GM10847 (cell line): Measurements from ENCODE around the gene ZFYVE19.

Experiments
- POLR2A ChIP-seq: IDR thresholded peaks from 2 replicates; pipeline ENCODE4 v1.6.1; 2011; ENCODE audit not compliant: insufficient read length; ENCODE audit errors: extremely low read depth

Gene ZFYVE19

DNA sequence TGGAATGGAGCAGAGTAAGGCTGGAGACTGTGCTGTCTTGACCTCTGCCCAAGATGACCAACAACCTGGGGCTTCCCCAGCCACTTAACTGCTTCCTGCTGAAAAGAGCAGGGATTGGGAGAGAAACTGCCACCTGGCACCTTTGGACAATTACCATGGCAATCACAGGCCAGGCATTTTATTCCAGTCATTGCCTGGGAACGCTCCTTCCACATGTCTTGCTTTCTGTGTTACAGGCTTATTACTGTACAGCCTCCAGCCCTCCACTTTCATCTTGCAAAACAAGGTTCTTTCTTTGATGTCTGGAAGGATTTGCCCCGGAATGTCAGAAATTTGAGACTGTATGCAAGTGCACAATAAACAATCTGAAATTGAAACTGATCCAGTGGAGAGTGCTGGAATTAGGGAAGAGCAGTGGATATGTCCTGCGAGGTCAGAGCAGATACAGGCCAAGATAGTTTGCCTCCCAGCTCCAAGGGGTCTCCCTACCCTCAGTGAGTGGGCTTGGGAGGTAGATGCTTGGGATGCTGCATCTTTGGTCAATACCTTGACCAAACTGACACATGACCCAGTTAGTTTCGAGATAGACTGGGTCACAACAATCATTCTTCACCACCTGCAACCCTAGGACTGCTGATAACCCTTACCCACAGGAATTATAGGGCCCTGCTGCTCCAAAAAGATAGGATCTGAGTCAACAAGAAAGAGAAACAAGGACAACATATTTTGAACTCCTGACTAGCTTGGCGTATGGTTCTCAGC, 19.0 kb downstream of the ZFYVE19 start:
- no peak for TF ChIP-seq POLR2A

DNA sequence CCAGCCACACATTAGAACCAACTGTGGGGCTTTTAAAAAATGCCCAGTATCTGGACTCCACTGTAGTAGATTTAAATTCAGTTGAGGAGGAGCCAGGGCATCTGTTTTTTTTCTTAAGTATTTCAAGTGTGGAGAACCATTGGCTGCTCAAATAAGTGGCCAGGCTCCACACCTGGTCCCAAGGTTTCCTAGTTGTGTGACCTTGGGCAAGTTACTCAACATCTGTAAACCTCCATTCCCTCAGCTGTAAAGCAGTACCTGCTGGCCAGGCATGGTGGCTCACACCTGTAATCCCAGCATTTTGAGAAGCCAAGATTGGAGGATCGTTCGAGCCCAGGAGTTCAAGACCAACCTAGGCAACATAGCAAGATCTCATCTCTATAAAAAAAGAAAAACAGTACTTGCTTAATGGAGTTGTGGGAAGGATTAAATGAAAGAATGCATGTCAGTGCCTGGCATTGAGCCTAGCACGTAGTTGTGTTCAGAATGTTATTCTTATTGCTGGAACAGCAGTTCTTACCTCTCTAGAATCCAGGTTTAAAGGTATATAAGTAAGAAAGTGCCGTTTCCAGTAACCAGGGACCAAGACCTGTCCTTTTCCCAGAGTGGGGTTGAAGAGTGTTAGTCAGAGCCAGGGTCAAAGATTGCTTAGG, 19.7 kb downstream of the ZFYVE19 start:
- no peak for TF ChIP-seq POLR2A

DNA sequence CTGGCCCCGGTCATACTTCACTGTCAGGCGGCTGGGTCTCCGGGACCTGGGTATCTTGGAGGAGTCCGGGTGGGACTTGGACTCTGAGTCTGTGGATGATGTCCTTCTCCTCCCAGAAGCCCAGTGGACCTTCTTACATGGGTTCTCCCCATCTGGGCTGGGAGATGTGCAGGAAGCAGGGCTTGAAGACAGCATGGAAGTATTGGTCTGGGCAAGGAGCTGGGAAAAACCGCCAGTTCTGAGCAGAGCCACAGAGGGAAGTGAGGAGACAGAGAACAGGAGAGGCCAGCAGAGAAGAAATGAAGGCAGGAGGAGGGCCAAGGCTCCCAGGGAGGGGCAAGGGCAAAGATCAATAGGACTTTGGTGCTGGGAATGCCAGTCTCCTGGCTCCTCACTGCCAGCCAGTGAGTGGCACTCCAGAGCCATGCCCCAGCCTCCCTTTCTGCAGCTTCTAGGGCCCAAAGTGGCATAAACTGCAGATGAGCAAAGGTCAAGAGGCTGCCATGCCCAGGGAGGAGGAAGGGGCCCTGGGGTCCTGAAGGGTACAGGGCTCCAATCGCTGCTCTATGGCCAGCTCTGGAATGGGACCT, 21.7 kb downstream of the ZFYVE19 start, which contains the start of gene PPP1R14D:
PPP1R14D (minus strand) TSS at position 262 of the 590 bp plus-strand sequence; CDS start at position 195, 67 bp downstream.
- TF ChIP-seq POLR2A = no peak

DNA sequence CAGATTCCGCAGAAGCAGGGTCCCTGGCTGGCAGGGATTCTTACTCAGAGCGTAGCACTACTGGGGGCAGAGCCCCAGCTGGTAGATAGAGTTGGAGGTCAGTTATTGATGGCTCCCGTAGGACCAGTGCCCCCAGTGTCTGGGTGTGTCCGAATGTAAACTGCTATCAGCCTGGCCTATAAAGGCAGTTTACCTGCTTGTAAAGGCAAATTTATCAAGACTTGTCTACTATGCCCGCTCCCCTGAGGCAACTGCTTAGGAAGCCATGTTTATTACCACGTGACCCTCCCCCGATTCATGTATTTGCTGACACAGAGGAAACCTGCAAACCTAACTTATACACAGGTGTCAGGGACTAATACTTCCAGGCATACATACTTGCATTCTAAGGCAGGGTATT, 22.2 kb downstream of the ZFYVE19 start:
- TF ChIP-seq POLR2A = no peak

DNA sequence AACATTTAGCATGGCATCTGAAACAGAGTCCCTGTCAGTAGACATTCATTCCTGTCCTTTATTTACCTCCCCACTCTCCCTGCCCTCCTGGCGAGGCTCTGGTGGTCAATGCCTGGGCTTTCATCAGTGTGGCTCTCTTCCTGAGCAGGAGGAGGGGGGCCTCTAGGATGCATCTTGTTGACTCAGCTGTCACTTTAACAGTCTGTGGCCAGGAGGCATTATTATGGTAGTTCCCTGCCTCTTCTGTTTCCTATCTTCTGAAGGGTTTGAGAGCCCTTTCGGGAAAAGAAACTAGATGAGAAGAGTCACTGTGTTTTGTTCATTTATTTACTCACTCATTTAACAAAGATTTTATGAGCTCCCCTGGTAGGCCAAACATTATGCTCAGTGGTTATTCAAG, 24.0 kb downstream of the ZFYVE19 start:
- TF ChIP-seq POLR2A = no peak

DNA sequence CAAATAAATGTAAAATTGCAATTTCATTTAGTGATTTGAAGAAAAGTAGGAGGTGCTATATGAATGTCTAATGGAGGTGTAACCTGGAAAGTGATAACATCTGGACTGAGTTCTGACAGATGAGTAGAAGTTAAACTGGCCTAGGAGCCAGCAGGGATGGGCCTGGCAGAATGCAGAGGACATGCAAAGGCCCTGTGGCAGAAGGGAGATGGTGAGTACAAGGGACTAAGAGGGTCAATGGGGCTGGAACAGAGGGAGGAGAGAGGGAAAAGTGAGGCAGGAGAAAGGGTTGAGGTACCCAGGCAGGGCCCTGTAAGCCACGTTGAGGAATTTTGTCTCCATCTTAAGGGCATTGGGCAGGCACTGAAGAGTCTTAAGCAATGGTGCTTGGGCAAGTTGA, 25.0 kb downstream of the ZFYVE19 start:
- TF ChIP-seq POLR2A = no peak

DNA sequence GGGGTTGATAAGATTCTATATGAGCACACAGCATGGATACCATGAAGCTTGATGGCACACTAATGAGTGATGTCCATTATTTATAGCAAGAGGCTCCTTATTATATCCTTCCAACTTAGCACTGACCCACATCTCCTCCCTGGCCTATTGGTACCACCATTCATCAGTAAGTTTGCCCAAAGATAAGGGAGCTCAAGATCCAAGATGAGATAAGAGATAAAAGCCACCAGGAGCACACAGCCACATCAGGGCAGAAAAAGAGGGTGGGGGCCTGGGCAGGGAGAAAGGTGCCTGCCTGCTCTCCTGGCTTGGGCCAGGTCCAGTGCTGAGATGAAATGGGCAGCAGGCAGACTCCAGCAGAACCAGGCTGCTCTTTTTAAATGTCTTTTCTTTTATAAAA, 26.0 kb downstream of the ZFYVE19 start:
- no peak for TF ChIP-seq POLR2A

DNA sequence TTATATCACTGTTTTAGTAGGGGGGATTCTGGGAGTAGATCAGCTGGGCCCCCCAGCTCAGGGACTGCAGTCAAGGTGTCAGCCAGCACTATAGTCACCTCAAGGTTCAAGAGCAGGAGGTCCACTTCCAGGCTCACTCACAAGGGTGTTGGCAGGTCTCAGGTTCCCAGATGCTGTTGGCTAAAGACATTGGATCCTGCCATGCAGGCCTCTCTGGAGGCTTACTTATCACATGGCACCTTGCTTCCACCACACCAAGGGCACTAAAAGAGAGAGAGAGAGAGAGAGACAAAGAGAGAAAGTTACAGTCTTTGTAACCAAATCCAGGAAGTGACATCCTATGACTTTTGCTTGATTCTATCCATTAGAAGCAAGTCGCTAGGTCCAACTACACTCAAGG, 29.1 kb downstream of the ZFYVE19 start:
- no peak for TF ChIP-seq POLR2A

DNA sequence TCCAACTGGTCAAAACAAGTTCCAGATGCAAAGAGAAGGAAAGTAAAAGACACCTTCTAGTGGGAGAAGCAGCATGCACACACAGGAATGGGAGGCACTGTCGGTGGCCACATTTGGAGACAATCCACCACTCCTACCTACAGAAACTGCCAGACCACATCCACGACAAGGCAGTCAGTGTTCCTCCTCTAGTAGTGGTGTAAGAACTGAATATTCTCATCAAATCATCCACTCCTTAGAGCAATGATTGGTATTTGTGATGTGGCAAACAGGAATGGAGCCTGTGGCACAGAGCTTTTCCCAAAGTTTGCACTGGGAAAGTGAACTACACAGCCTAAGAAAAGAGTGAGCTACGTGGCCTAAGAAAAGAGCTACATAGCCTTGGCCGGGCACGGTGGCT, 31.9 kb downstream of the ZFYVE19 start:
- no peak for TF ChIP-seq POLR2A

DNA sequence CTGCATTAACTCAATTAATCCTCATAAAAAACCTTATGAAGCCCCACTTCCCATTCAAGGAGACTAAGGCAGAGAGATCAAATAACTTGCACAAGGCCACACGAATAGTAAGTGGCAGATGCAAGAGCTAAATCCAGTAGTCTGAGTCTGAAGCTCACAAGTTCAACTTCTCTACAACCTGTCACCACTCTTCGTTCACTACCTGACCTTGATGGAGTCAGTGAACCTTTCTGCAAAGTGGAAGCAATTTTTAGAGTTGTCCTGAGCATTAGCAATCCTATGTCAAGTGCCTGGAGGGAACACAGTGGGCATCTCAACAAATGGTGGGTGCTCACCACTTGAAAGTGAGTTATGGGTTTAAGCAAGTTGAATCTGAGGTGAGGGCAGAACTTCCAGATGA, 34.9 kb downstream of the ZFYVE19 start:
- no peak for TF ChIP-seq POLR2A

DNA sequence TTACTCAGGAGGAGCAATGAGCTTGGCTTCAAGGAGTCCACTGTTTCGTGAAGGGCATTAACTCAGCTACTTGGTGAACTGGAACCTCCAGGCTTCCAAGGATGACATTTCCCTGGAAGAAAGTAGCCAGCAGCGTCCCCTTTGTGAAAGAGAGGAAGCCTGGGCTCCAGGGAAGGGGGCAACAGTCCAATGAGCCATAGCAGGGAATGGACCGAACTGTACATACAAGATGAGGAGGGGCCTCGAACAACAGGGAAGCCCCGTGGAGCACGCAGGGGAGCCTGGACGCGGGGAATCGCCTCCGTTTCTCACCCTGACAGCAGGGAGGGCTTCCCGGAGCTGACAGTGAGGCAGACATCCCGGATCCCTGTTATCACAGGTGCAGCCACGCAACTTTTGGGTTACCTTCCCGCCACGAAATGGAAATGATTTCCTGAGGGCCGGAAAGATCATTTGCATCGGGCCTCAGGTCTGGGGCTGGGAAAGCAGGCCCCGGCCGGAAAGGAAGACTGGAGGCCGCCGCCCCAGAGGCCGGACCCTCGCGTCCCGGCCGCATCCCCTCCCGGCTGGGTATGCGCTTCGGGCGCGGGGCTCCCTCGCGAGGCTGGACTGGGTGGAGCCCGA, 36.5 kb downstream of the ZFYVE19 start:
- TF ChIP-seq POLR2A = no peak

DNA sequence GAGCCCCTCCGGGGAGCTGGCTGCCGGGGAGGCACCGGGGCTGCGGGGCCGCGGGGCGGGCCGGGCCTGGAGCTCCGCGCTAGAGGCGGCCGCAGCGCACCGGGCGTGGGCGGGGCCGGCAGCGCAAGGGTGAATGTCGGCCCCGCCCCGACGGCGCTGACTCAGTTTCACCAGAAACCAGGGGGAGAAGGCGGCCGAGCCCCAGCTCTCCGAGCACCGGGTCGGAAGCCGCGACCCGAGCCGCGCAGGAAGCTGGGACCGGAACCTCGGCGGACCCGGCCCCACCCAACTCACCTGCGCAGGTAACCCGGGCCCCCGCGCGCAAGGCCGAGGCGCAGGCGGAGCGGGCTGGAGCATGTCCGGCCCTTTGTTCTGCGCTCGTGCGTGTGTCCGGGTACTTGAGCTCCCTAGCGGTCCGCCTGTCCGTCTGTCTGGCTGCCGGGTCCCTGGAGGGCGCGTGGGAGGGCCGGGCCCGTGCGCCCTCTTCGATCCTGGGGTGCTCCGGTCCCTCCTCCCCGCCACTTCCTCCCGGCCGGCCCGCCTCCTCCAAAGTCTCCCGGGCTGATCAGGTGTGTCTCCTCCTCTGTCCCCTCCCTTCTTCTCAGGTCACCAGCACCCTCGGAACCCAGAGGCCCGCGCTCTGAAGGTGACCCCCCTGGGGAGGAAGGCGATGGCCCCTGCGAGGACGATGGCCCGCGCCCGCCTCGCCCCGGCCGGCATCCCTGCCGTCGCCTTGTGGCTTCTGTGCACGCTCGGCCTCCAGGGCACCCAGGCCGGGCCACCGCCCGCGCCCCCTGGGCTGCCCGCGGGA, 37.2 kb downstream of the ZFYVE19 start, which contains the start of gene SPINT1:
SPINT1 (plus strand) TSS at position 164 of the 811 bp plus-strand sequence; CDS start at position 671, 507 bp downstream.
- TF ChIP-seq POLR2A = no peak

DNA sequence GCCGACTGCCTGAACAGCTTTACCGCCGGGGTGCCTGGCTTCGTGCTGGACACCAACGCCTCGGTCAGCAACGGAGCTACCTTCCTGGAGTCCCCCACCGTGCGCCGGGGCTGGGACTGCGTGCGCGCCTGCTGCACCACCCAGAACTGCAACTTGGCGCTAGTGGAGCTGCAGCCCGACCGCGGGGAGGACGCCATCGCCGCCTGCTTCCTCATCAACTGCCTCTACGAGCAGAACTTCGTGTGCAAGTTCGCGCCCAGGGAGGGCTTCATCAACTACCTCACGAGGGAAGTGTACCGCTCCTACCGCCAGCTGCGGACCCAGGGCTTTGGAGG, 37.8 kb downstream of the ZFYVE19 start:
- no peak for TF ChIP-seq POLR2A

DNA sequence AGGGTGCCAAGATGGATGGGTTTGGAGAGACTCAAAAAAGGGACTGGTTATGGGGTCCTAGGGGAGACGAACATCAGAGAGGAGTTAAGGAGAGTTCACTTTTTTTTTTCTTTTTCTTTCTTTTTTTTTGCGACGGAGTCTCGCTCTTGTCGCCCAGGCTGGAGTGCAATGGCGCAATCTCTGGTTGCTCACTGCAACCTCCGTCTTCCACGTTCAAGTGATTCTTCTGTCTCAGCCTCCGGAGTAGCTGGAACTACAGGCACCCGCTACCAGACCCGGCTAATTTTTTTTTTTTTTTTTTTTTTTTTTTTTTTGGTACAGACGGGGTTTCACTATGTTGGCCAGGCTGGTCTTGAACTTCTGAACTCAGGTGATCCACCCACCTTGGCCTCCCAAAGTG, 38.1 kb downstream of the ZFYVE19 start:
- no peak for TF ChIP-seq POLR2A
